Esophagus squamous epithelium (tissue), 5 donors: ENCODE results near the gene PSMC4. TPM values are rescaled to one million over a fixed set of nuclear protein-coding genes. Genes with fewer than 3 reads are reported as not detected.

Experiments
- DNase-seq: peaks from one replicate; lab custom pipeline; 2025; lab: John Stamatoyannopoulos, UW
- H3K27ac ChIP-seq, 4 donors: fragments of 200-600 bp; sonication (generic); one replicate each; pipeline ENCODE4 v1.5.1; 2016 to 2019; ENCODE audit warnings: mild to moderate bottlenecking in 1 of 4
- H3K27me3 ChIP-seq, 4 donors: fragments of 200-600 bp; sonication (generic); 1 replicate in 3 of 4; 2 replicates in 1 of 4; pipeline versions ENCODE4 v1.5.1 to v1.6.0; 2017 to 2021; ENCODE audit warnings: antibody characterized with exemption in 1 of 4
- H3K36me3 ChIP-seq, 3 donors: fragments of 200-600 bp; sonication (generic); one replicate each; pipeline ENCODE4 v1.5.1; 2016 to 2019
- H3K4me1 ChIP-seq, 3 donors: fragments of 200-600 bp; sonication (generic); one replicate each; pipeline ENCODE4 v1.5.1; 2017 to 2019
- H3K4me3 ChIP-seq, 4 donors: fragments of 200-600 bp; sonication (generic); 1 replicate in 3 of 4; 2 replicates in 1 of 4; pipeline ENCODE4 v1.5.1; 2016 to 2019; ENCODE audit warnings: mild to moderate bottlenecking in 2 of 4, moderate library complexity in 1 of 4
- H3K9me3 ChIP-seq, 3 donors: fragments of 200-600 bp; sonication (generic); one replicate each; pipeline ENCODE4 v1.5.1; 2016 to 2019
- POLR2A ChIP-seq, 4 donors: fragments of 450-650 bp; IDR thresholded peaks; one replicate each; pipeline ENCODE4 v1.6.1; 2017; ENCODE audit warnings: antibody characterized with exemption in 4 of 4, mild to moderate bottlenecking in 4 of 4, moderate library complexity in 3 of 4
- WGBS, 2 donors: methylation state at CpG; one replicate each; pipeline ENCODE4 v1.1.5; 2018; 5-methylcytosine and 5-hydroxymethylcytosine counted together
- intact Hi-C: fragments of 100-400 bp; cut with DNase I; formaldehyde crosslinking; loops from one replicate; pipeline ENCODE4 v1.15.0; 2022
- total RNA-seq, 4 donors: library from RNA; depleted of rRNA; stranded (reverse); fragments of >200 nt; gene quantifications; one replicate each; pipeline ENCODE4 v1.1.0, GENCODE V29; 2016
- TF ChIP-seq, protein P1 (sequence below), 6 experiments: fragments of 450-650 bp in 4 of 6; fragments of 200-600 bp in 2 of 6; sonication (generic) in 2 of 6; IDR thresholded peaks; one replicate each; pipeline ENCODE4 v1.5.1; 2016 to 2019; ENCODE audit warnings: antibody characterized with exemption in 6 of 6, mild to moderate bottlenecking in 4 of 6, moderate library complexity in 4 of 6
- donor health status: DM: yes; HTN: yes; CAD: no.

PSMC4 gene
- total RNA-seq, 4 donors from 2014 or later = 80.1 to 112 (median 94.8) TPM

DNA sequence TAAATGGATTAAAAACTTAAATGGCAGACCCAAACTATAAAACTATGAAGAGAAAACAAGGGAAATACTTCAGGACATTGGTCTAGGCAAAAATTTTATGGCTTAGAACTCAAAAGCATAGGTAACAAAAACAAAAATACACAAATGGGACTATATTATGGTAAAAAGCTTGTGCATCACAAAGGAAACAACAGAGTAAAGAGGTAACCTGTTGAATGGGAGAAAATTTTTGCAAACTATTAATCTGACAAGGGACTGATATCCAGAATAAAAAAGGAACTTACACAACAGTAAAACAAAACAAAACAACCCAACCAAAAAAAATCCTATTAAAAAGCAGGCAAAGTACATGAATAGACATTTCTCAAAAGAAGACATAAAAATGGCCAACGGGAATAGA is 16.6 kb downstream of the PSMC4 start:
- TF ChIP-seq POLR2A (IDR thresholded peaks at IDR 0.05) = no peak
- TF ChIP-seq, protein P1, sequence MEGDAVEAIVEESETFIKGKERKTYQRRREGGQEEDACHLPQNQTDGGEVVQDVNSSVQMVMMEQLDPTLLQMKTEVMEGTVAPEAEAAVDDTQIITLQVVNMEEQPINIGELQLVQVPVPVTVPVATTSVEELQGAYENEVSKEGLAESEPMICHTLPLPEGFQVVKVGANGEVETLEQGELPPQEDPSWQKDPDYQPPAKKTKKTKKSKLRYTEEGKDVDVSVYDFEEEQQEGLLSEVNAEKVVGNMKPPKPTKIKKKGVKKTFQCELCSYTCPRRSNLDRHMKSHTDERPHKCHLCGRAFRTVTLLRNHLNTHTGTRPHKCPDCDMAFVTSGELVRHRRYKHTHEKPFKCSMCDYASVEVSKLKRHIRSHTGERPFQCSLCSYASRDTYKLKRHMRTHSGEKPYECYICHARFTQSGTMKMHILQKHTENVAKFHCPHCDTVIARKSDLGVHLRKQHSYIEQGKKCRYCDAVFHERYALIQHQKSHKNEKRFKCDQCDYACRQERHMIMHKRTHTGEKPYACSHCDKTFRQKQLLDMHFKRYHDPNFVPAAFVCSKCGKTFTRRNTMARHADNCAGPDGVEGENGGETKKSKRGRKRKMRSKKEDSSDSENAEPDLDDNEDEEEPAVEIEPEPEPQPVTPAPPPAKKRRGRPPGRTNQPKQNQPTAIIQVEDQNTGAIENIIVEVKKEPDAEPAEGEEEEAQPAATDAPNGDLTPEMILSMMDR (IDR thresholded peaks at IDR 0.05) = no peak
- intact Hi-C loops = no loop called here
- WGBS, 2 donors = 79 to 82% methylated on average over 1 of the region's 1 CpG

GRCh38 chr19:39993605-39994004 is 22.6 kb downstream of the PSMC4 start:
- Histone ChIP-seq H3K27ac (no peak overlapping the region), H3K4me1 (peaks cover 5 to 22% (median 7%) of the 10 kb centered on the region in 3 donors), H3K9me3 (peaks cover 0 to 8% (median 6%) of the 10 kb centered on the region in 3 donors), H3K36me3 (peaks cover 0 to 5% (median 0%) of the 10 kb centered on the region in 3 donors), H3K4me3 (no peak overlapping the region), H3K27me3 (no peaks in the 10 kb centered on the region)
- WGBS, 2 donors = 79 to 83% methylated on average over 1 of the region's 1 CpG
- TF ChIP-seq, protein P1 (IDR thresholded peaks at IDR 0.05) = no peak
- intact Hi-C loops = no loop called here
- no peak for DNase-seq

More for the DNA sequence above, 16.6 kb downstream of the PSMC4 start:
- Histone ChIP-seq H3K9me3 (peaks cover 0 to 38% (median 16%) of the 10 kb centered on the region in 3 donors), H3K27ac (no peak overlapping the region), H3K27me3 (no peaks in the 10 kb centered on the region), H3K4me1 (no peaks in the 10 kb centered on the region), H3K4me3 (no peak overlapping the region), H3K36me3 (peaks cover 0 to 15% (median 0%) of the 10 kb centered on the region in 3 donors)
- no peak for DNase-seq

DNA sequence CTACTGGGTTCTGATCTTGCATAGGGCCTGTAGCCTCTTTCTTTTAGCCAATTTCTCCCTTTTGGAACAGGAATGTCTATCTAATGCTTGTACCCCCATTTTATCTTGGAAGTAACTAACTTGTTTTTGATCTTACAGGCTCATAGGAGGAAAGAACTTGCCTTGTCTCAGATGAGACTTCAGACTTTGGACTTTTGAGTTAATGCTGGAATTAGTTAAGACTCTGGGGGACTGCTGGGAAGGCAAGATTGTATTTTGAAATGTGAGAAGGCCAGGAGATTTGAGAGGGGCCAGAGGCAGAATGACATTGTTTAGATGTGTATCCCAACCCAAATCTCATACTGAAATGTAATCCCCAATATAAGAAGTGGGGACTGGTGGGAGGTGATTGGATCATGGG is 23.4 kb downstream of the PSMC4 start:
- peaks cover 0 to 8% (median 6%) of the 10 kb centered on the region in 3 donors for H3K9me3 ChIP-seq
- DNase-seq = no peak
- H3K27me3 ChIP-seq = no peaks in the 10 kb centered on the region
- no peak overlapping the region for H3K27ac ChIP-seq
- peaks cover 5 to 22% (median 7%) of the 10 kb centered on the region in 3 donors for H3K4me1 ChIP-seq
- intact Hi-C loops = no loop called here
- H3K4me3 ChIP-seq = no peak overlapping the region
- TF ChIP-seq POLR2A (IDR thresholded peaks at IDR 0.05) = no peak
- TF ChIP-seq, protein P1 (IDR thresholded peaks at IDR 0.05) = no peak
- peaks cover 0 to 5% (median 0%) of the 10 kb centered on the region in 3 donors for H3K36me3 ChIP-seq

DNA sequence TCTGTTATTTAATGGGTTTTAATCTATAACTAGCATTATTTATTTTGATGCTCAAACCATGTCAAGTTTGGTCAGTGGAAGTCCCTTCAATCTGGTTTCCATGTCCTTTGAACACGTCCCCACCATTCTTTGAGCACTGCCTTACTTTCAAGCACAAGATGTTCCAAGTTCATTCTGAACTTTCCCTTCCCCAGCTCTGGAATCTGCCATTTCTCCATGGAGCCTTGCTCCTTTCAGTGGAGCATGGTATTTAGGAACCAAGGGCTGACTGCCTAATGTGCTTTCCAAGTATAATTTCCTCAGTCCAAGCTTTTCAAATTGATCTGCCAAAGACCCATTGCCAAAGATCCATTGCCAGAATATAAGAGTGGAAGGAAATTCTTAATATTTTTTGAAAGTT is 24.8 kb downstream of the PSMC4 start:
- Histone ChIP-seq H3K36me3 (peaks cover 0 to 12% (median 0%) of the 10 kb centered on the region in 3 donors), H3K9me3 (peaks cover 0 to 8% (median 6%) of the 10 kb centered on the region in 3 donors), H3K27ac (no peak overlapping the region), H3K27me3 (no peaks in the 10 kb centered on the region), H3K4me1 (peaks cover 5 to 22% (median 7%) of the 10 kb centered on the region in 3 donors), H3K4me3 (peak overlapping the region in 3 of 4 donors; percentile 73 to 87 (median 77))
- no peak for DNase-seq
- TF ChIP-seq POLR2A (IDR thresholded peaks at IDR 0.05) = no peak
- TF ChIP-seq, protein P1 (IDR thresholded peaks at IDR 0.05) = no peak
- WGBS, 2 donors = 75 to 78% methylated on average over 1 of the region's 1 CpG
- intact Hi-C loops = no loop called here

DNA sequence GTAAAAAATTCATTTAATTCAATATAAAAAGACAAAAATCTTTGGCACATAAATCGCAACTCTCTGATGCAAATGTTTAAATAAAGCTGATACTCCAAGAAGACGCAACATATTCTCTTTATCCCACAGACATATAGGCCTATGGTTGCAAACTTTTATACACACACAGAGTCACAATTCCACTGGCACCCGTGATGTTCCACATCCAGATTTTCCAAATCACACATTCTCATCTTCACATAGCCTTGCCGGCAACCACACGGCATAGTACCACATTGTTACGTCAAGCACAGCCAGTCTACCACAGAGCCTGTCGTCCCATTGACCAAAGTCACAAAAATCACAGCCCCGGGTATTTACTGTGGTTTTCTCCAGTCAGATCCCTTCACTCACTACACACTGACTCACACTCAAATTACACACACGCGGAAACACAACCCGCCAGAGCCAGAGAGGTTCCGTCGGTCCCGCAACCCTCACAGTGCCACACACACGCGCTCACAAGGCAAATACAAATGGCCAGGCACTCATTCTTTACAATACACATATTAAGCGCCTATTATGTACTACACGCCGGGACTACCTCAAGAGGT is 25.3 kb downstream of the PSMC4 start:
- WGBS, 2 donors = 8 to 11% methylated on average over 14 to 19 of the region's 19 CpGs
- no peak for DNase-seq
- peaks cover 0 to 12% (median 0%) of the 10 kb centered on the region in 3 donors for H3K36me3 ChIP-seq
- peaks cover 5 to 22% (median 7%) of the 10 kb centered on the region in 3 donors for H3K4me1 ChIP-seq
- TF ChIP-seq, protein P1 (IDR thresholded peaks at IDR 0.05) = no peak
- TF ChIP-seq POLR2A (IDR thresholded peaks at IDR 0.05) = no peak
- peaks cover 0 to 8% (median 6%) of the 10 kb centered on the region in 3 donors for H3K9me3 ChIP-seq
- H3K27me3 ChIP-seq = no peaks in the 10 kb centered on the region
- H3K27ac ChIP-seq = peak overlapping the region; percentile 79 to 92 (median 92)
- intact Hi-C loops = no loop called here
- H3K4me3 ChIP-seq = peak overlapping the region; percentile 54 to 87 (median 75)
